CD14-positive monocyte (primary cell): ENCODE results near the gene ZNF716. TPM values are rescaled to one million over a fixed set of nuclear protein-coding genes. Genes with fewer than 3 reads are reported as not detected.
A peak's percentile ranks its signal among the peaks of the same experiment; 100 is the strongest.

ENCODE experiments used
- DNase-seq, 3 donors: peaks; one replicate each; pipeline ENCODE4 v3.0.0-alpha.2; 2011 to 2022
- H2AFZ ChIP-seq: 2 replicates; pipeline ENCODE4 v1.6.0; 2012; ENCODE audit warnings: mild to moderate bottlenecking, low read depth, low read length, inconsistent platforms; ENCODE audit not compliant: insufficient read depth, poor library complexity, severe bottlenecking
- H3K27ac ChIP-seq, 2 donors: 1 replicate in 1 of 2; 2 replicates in 1 of 2; pipeline ENCODE4 v1.5.1; 2012 to 2013; ENCODE audit warnings: low read length in 2 of 2, control low read depth in 1 of 2, inconsistent platforms in 1 of 2, low read depth in 1 of 2, mild to moderate bottlenecking in 1 of 2
- H3K27me3 ChIP-seq, 2 donors: one replicate each; pipeline versions ENCODE4 v1.6.0 to v1.6.1; 2011 to 2013; ENCODE audit warnings: low read length in 2 of 2; ENCODE audit not compliant: control insufficient read depth in 2 of 2, insufficient read depth in 2 of 2
- H3K36me3 ChIP-seq, 2 donors: replicated peaks in 1 of 2; 1 replicate in 1 of 2; 2 replicates in 1 of 2; pipeline versions ENCODE4 v1.5.1 to v1.6.1; 2012 to 2013; ENCODE audit warnings: low read length in 2 of 2, control low read depth in 1 of 2, inconsistent platforms in 1 of 2, mild to moderate bottlenecking in 1 of 2; ENCODE audit not compliant: insufficient read depth in 2 of 2, control insufficient read depth in 1 of 2
- H3K4me1 ChIP-seq, 2 donors: 1 replicate in 1 of 2; 2 replicates in 1 of 2; pipeline versions ENCODE4 v1.5.1 to v1.6.1; 2012 to 2013; ENCODE audit warnings: low read length in 2 of 2, control low read depth in 1 of 2, inconsistent platforms in 1 of 2, mild to moderate bottlenecking in 1 of 2, moderate library complexity in 1 of 2; ENCODE audit not compliant: insufficient read depth in 2 of 2, control insufficient read depth in 1 of 2
- H3K4me2 ChIP-seq: replicated peaks from 2 replicates; pipeline ENCODE3; 2012; ENCODE audit warnings: low read length, moderate library complexity, mild to moderate bottlenecking; ENCODE audit not compliant: poor library complexity, severe bottlenecking; ENCODE audit errors: extremely low read depth
- H3K4me3 ChIP-seq, 3 experiments: fragments of 200-600 bp in 1 of 3; sonication (generic) in 1 of 3; replicated peaks in 1 of 3; 1 replicate in 2 of 3; 2 replicates in 1 of 3; pipeline ENCODE4 v1.5.1; 2011 to 2013; ENCODE audit warnings: low read length in 3 of 3, mild to moderate bottlenecking in 3 of 3, control low read depth in 2 of 3, low read depth in 2 of 3, inconsistent platforms in 1 of 3, moderate library complexity in 1 of 3
- H3K79me2 ChIP-seq: 2 replicates; pipeline ENCODE4 v1.6.0; 2012; ENCODE audit warnings: mild to moderate bottlenecking, control low read depth, inconsistent platforms, low read length, moderate library complexity; ENCODE audit not compliant: insufficient read depth
- H3K9ac ChIP-seq: 2 replicates; pipeline ENCODE4 v1.6.0; 2017; ENCODE audit warnings: low read length, mild to moderate bottlenecking; ENCODE audit not compliant: insufficient read depth, poor library complexity, severe bottlenecking
- H3K9me3 ChIP-seq, 2 donors: replicated peaks in 1 of 2; 1 replicate in 1 of 2; 2 replicates in 1 of 2; pipeline versions ENCODE4 v1.5.1 to v1.6.1; 2012 to 2013; ENCODE audit warnings: low read length in 2 of 2, control low read depth in 1 of 2; ENCODE audit not compliant: control insufficient read depth in 1 of 2, insufficient read depth in 1 of 2
- H4K20me1 ChIP-seq: 2 replicates; pipeline ENCODE4 v1.6.0; 2012; ENCODE audit warnings: mild to moderate bottlenecking, low read length, control low read depth, moderate library complexity; ENCODE audit not compliant: insufficient read depth
- H3K27ac Mint-ChIP-seq, 7 donors: one replicate each; pipeline ENCODE4 v1.8.0; 2020; ENCODE audit warnings: mild to moderate bottlenecking in 7 of 7, mixed read lengths in 7 of 7, moderate library complexity in 6 of 7, inconsistent platforms in 2 of 7
- H3K27me3 Mint-ChIP-seq, 3 donors: one replicate each; pipeline ENCODE4 v1.8.0; 2021 to 2022; ENCODE audit warnings: low read depth in 3 of 3, mild to moderate bottlenecking in 3 of 3, mixed read lengths in 3 of 3, moderate library complexity in 3 of 3, inconsistent platforms in 1 of 3
- H3K36me3 Mint-ChIP-seq, 2 donors: one replicate each; pipeline ENCODE4 v1.8.0; 2020; ENCODE audit warnings: mixed read lengths in 2 of 2, inconsistent platforms in 1 of 2, mild to moderate bottlenecking in 1 of 2
- H3K4me1 Mint-ChIP-seq: one replicate; pipeline ENCODE4 v1.8.0; 2020; ENCODE audit warnings: mild to moderate bottlenecking, mixed read lengths
- H3K4me3 Mint-ChIP-seq, 2 donors: one replicate each; pipeline ENCODE4 v1.8.0; 2020; ENCODE audit warnings: mild to moderate bottlenecking in 2 of 2, mixed read lengths in 2 of 2, moderate library complexity in 1 of 2
- H3K9me3 Mint-ChIP-seq, 7 donors: one replicate each; pipeline ENCODE4 v1.8.0; 2020 to 2022; ENCODE audit warnings: mixed read lengths in 7 of 7, mild to moderate bottlenecking in 6 of 7, moderate library complexity in 6 of 7, inconsistent platforms in 2 of 7
- WGBS: methylation state at CpG from one replicate; pipeline ENCODE4 v1.1.5; 2013; ENCODE audit warnings: missing lambda C conversion rate; ENCODE audit not compliant: insufficient coverage; 5-methylcytosine and 5-hydroxymethylcytosine counted together
- intact Hi-C, 2 donors: fragments of 100-400 bp; cut with micrococcal nuclease; formaldehyde crosslinking; loops; one replicate each; pipeline versions ENCODE4 v1.15.0 to v1.15.1; 2023
- polyA plus RNA-seq, 3 donors: library from polyadenylated mRNA; depleted of rRNA in 1 of 3; unstranded in 2 of 3; stranded (reverse) in 1 of 3; fragments of 300-500 nt in 2 of 3; fragments of >200 nt in 1 of 3; fragmentation: Illumina TruSeq in 2 of 3; gene quantifications; 1 replicate in 2 of 3; 2 replicates in 1 of 3; pipeline ENCODE4 v1.2.3, GENCODE V29; 2012 to 2021
- TF ChIP-seq, protein P1 (sequence below): fragments of 200-600 bp; IDR thresholded peaks from one replicate; pipeline ENCODE4 v1.8.0; 2022; ENCODE audit warnings: antibody characterized with exemption, mild to moderate bottlenecking

ZNF716 gene
- polyA plus RNA-seq, 3 donors = not detected

DNA sequence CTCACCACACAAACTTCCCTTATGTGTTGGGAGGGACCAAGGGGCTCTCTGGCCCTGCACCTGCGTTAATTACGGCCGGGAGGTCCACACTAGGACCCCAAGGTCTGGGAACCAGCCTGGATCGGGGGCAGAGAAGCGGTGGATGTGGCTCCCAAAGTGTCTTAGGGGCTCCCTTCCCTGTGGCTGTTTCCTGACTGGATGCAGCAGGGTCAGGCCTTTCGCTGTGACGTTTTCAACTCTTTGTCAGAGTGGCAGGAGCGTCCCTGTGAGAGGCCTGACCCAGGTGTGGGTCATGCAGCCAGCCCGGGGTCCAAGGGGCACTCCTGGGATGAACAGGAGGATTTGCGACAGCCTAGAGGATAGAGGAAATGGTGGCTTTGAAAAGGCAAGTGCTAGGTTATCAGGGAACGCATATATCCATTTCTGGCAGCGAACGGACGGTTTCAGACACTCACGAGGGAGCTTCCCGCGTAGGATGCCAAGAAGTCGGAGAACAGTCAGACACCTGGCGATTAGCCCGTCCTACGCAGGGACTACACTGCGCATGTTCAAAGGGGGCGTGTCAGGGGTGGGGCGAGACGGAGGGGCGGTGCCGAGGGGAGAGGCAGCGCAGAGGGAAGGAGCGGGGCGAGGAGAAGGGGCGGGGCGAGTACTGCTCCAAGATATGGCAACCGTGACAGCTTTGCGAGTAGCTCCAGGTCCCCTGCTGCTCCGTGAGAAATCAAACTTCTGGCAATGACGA, 46.2 kb upstream of the ZNF716 start:
- Histone ChIP-seq H3K27ac (no peak overlapping the region), H3K4me3 (no peak overlapping the region), H3K9me3 (peaks cover 60 to 65% of the 10 kb centered on the region in 2 donors), H3K79me2 (no peaks in the 10 kb centered on the region), H3K9ac (no peak overlapping the region), H3K36me3 (no peaks in the 10 kb centered on the region), H3K4me1 (no peaks in the 10 kb centered on the region), H3K4me2 (no peak overlapping the region), H2AFZ (no peak overlapping the region), H4K20me1 (no peaks in the 10 kb centered on the region), H3K27me3 (no peaks in the 10 kb centered on the region)
- Mint-ChIP-seq H3K27ac (no peak overlapping the region), H3K9me3 (peaks cover 27 to 72% (median 55%) of the 10 kb centered on the region in 7 donors), H3K4me1 (no peaks in the 10 kb centered on the region), H3K36me3 (no peaks in the 10 kb centered on the region), H3K27me3 (peaks cover 0 to 2% (median 2%) of the 10 kb centered on the region in 3 donors), H3K4me3 (no peak overlapping the region)
- DNase-seq = no peak
- intact Hi-C loops = no loop called here
- TF ChIP-seq, protein P1, sequence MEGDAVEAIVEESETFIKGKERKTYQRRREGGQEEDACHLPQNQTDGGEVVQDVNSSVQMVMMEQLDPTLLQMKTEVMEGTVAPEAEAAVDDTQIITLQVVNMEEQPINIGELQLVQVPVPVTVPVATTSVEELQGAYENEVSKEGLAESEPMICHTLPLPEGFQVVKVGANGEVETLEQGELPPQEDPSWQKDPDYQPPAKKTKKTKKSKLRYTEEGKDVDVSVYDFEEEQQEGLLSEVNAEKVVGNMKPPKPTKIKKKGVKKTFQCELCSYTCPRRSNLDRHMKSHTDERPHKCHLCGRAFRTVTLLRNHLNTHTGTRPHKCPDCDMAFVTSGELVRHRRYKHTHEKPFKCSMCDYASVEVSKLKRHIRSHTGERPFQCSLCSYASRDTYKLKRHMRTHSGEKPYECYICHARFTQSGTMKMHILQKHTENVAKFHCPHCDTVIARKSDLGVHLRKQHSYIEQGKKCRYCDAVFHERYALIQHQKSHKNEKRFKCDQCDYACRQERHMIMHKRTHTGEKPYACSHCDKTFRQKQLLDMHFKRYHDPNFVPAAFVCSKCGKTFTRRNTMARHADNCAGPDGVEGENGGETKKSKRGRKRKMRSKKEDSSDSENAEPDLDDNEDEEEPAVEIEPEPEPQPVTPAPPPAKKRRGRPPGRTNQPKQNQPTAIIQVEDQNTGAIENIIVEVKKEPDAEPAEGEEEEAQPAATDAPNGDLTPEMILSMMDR = no peak
- 40% methylated on average over 32 of the region's 36 CpGs for WGBS

DNA sequence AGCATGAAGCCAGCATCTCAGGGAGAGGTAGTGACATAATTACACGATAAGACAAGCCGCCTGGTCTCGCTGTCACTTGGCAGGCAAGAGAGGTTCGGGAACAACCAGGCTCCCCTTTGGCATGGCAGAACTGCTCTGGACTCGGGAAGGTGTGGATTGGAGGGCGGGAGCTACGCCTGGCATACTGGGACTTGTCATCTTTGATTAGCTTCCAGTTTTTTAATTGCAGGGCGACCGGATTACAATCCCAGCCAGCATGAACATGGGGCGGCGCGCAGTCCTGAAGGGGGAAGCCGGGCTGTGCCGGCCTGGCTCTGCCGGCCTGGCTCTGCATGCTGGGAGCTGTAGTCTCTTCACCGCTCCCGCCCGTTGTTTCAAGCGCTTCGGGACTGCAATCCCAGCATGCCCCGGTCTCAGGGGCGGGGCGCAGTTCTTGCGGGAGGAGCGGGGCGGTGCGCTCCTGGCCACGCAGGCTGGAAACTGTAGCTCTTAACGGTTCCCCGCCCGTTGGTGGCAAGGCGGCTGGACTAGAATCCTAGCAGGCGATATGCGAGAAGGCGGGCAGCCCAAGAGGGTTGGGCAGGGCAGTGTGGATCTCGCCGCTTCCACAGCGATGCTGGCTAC, 45.5 kb upstream of the ZNF716 start:
- H3K9me3 ChIP-seq = peaks cover 58 to 59% of the 10 kb centered on the region in 2 donors
- Mint-ChIP-seq H3K4me3 (peak overlapping the region in 1 of 2 donors; percentile 37), H3K9me3 (peaks cover 26 to 72% (median 53%) of the 10 kb centered on the region in 7 donors), H3K36me3 (no peaks in the 10 kb centered on the region), H3K4me1 (no peaks in the 10 kb centered on the region), H3K27me3 (peaks cover 0 to 2% (median 2%) of the 10 kb centered on the region in 3 donors), H3K27ac (no peak overlapping the region)
- H3K27ac ChIP-seq = no peak overlapping the region
- intact Hi-C loops = no loop called here
- H4K20me1 ChIP-seq = no peaks in the 10 kb centered on the region
- 41% methylated on average over 38 of the region's 38 CpGs for WGBS
- no peaks in the 10 kb centered on the region for H3K4me1 ChIP-seq
- no peak overlapping the region for H2AFZ ChIP-seq
- no peaks in the 10 kb centered on the region for H3K27me3 ChIP-seq
- no peaks in the 10 kb centered on the region for H3K79me2 ChIP-seq
- no peak for DNase-seq
- TF ChIP-seq, protein P1 = no peak
- no peak overlapping the region for H3K4me3 ChIP-seq
- no peak overlapping the region for H3K9ac ChIP-seq
- H3K36me3 ChIP-seq = no peaks in the 10 kb centered on the region
- no peak overlapping the region for H3K4me2 ChIP-seq
